Subcutaneous adipose tissue (tissue), 4 donors: ENCODE data around the gene SOBP. TPM values are rescaled to one million over a fixed set of nuclear protein-coding genes. Genes with fewer than 3 reads are reported as not detected.

Experiments used
- CTCF ChIP-seq: fragments of 450-650 bp; IDR thresholded peaks from one replicate; pipeline ENCODE4 v1.5.1; 2016; ENCODE audit warnings: low read depth, mild to moderate bottlenecking, control low read depth, antibody characterized with exemption, moderate library complexity
- total RNA-seq, 4 donors: library from RNA; depleted of rRNA; stranded (reverse); fragments of >200 nt; gene quantifications; one replicate each; pipeline ENCODE4 v1.1.0, GENCODE V29; 2016

SOBP gene
- total RNA-seq, 4 donors from 2014 or later = 4.0 to 7.5 (median 5.5) TPM

- TF ChIP-seq CTCF = no peak
Observed at GRCh38 chr6:107660839-107661238, 170.9 kb downstream of the SOBP start.

- no peak for TF ChIP-seq CTCF
Observed at GRCh38 chr6:107661291-107661690, 171.4 kb downstream of the SOBP start.

- TF ChIP-seq CTCF = no peak
Observed at GRCh38 chr6:107662333-107662732, 172.4 kb downstream of the SOBP start.

- no peak for TF ChIP-seq CTCF
Observed at GRCh38 chr6:107663308-107663707, 173.4 kb downstream of the SOBP start.

GRCh38 chr6:107665382-107665781 is 175.5 kb downstream of the SOBP start:
- TF ChIP-seq CTCF = no peak

- no peak for TF ChIP-seq CTCF
Observed at GRCh38 chr6:107666084-107666980, 176.4 kb downstream of the SOBP start.

- no peak for TF ChIP-seq CTCF
Observed at GRCh38 chr6:107666981-107667601, 177.2 kb downstream of the SOBP start.
